Subcutaneous adipose tissue (tissue), 4 donors: Measurements from ENCODE around the gene CROCC2. TPM values are rescaled to one million over a fixed set of nuclear protein-coding genes. Genes with fewer than 3 reads are reported as not detected.

Experiments
- CTCF ChIP-seq: fragments of 450-650 bp; IDR thresholded peaks from one replicate; pipeline ENCODE4 v1.5.1; 2016; ENCODE audit warnings: low read depth, mild to moderate bottlenecking, control low read depth, antibody characterized with exemption, moderate library complexity
- total RNA-seq, 4 donors: library from RNA; depleted of rRNA; stranded (reverse); fragments of >200 nt; gene quantifications; one replicate each; pipeline ENCODE4 v1.1.0, GENCODE V29; 2016

CROCC2 gene
- total RNA-seq, 4 donors from 2014 or later = not detected

- no peak for TF ChIP-seq CTCF
Observed at GRCh38 chr2:240961910-240962299, 55.8 kb downstream of the CROCC2 start.

GRCh38 chr2:240962300-240963064, 56.3 kb downstream of the CROCC2 start:
- no peak for TF ChIP-seq CTCF

- TF ChIP-seq CTCF = no peak
Observed at GRCh38 chr2:240963065-240963867, 57.1 kb downstream of the CROCC2 start.

- TF ChIP-seq CTCF = no peak
Observed at GRCh38 chr2:240963868-240964703, 58.0 kb downstream of the CROCC2 start.

GRCh38 chr2:240964704-240965295, 58.7 kb downstream of the CROCC2 start:
- no peak for TF ChIP-seq CTCF

GRCh38 chr2:240965296-240965904, 59.3 kb downstream of the CROCC2 start:
- TF ChIP-seq CTCF = no peak
